Kidney tubule cell (primary cell): Measurements from ENCODE around the gene TASP1.
"Not testable (repeated sequence)": the region's sequence is repeated elsewhere in the genome, so short reads cannot be mapped to it uniquely, and the experiment has no call there.

ENCODE experiments used
- DNase-seq: peaks from one replicate; pipeline ENCODE4 v3.0.0-alpha.2; 2018; ENCODE audit warnings: low spot score

The TASP1 gene

GRCh38 chr20:13648291-13649228 lies 9.8 kb upstream of the TASP1 start:
- no peak for DNase-seq

DNA sequence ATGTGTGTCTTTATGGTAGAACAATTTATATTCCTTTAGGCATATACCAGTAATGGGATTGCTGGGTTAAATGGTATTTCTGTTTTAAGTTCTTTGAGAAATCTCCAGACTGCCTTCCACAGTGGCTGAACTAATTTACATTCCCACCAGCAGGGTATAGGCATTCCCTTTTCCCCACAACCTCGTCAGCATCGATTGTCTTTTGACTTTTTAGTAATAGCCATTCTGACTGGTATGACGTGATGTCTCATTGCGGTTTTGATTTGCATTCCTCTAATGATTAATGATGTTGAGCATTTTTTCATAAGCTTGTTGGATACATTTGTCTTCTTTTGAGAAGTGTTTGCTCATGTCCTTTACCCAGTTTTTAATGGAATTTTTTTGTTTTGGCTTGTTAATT lies 5.3 kb upstream of the TASP1 start:
- peak; percentile 25 for DNase-seq

- DNase-seq, result no peak
Measured at GRCh38 chr20:13639150-13639497, 392 bp upstream of the TASP1 start.

DNA sequence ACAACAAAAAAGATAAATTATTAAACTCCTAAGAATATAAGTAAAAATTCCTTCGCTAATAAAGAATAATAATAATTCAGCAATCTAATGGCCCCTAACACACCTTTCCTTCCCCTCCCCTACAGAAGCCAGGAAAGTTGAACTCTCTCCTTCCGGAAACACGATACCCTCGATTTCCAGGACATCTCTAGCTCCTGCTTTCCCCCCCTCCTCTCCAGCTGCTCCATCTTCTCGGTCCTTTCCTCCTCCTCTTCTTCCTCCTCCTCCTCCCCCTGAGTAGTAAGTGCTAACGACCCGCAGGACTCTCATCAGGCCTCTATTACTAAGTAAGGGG lies 603 bp downstream of the TASP1 start:
- peak; percentile 37 for DNase-seq

DNA sequence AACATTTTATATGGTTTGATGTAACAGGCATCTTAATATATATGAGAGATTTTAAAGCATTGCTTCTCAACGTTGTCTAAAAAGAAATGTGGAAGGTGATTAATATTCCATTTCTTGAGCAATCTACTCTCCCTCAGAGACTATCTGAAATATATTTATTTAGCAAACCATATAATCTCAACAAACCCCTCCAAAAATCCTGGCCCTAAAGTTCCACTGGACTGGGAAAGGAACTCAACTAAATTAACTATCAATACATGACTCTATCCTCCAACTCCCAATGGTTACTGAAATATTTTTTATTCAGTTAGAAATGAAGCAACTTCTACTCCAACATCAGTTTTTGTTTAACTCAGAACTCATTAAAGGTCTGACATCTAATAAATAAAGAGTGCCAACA lies 6.3 kb downstream of the TASP1 start:
- no peak for DNase-seq

DNA sequence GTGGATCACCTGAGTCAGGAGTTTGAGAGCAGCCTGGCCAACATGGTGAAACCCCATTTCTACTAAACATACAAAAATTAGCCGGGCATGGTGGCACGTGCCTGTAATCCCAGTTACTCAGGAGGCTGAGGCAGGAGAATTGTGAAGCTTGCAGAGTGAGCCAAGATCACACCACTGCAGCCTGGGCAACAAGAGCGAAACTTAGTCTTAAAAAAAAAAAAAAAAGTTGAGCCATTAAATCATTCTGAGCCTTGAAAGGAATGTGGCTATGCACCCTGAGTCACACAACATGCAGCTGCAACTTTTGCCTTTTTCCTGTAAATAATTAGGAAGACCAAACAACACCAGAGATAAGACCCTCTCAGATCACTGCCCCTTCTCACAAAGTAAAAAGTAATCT lies 11.2 kb downstream of the TASP1 start:
- DNase-seq, result peak; percentile 77

GRCh38 chr20:13626724-13627123 lies 12.0 kb downstream of the TASP1 start:
- DNase-seq, result no peak

GRCh38 chr20:13625304-13625979 lies 13.3 kb downstream of the TASP1 start:
- DNase-seq, result no peak

DNA sequence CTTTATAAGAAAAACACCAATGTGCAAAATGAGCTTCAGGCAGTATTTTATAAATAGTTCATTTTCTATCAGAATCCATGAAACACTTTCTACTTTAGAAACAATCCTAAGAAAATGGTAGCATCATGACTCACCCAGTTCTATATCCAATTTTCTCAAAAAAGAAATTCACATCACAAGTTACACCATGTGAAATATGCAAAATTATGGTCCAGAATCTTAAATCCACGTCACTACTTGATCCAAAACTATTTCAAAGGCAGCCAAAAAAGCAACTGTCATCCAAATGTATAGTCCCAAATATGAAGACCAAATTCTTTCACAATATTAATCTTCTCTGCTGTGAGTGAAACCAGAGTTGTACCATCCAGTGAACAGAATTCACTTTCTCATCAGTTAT lies 19.3 kb downstream of the TASP1 start:
- DNase-seq, result not testable (repeated sequence)

GRCh38 chr20:13618456-13618855 lies 20.3 kb downstream of the TASP1 start:
- not testable (repeated sequence) for DNase-seq

DNA sequence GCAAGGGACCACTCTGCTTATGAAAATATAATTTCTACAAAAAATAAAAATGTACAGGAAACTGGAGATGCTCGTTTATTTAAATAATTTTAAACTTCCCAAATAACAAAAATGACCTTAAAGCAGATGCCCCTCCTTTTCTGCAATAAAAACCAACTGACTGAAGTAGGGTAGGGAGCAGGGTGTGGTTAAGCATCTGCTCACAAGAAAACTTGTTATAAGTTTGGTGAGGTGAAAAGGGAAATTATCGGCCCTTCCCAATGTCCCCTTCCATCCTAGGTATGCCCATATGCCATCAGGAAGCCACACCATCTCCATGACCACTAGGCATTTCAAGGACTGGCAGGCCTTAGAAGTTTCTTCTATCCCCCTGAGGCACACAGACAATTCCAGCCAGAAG lies 21.1 kb downstream of the TASP1 start:
- not testable (repeated sequence) for DNase-seq

GRCh38 chr20:13616713-13617112 lies 22.0 kb downstream of the TASP1 start:
- not testable (repeated sequence) for DNase-seq

DNA sequence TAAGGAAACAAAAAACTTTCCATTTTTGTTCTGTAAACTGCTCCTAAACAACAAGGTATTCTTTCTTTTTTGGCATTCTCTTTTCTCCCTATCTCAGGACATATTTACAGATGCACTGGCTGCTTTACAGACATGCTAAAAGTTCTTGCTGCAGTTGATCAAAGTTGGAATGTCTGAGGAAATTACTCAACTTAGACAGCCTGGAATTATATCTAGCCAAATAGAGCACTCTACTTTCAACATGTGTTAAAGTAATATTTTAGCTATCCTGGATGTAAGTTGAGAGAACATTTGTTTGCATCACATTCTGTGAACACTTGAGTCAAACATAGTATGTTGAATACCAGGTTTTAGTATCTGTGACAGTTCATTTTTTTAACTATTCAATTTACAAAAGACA lies 24.8 kb downstream of the TASP1 start:
- no peak for DNase-seq

GRCh38 chr20:13611611-13612125 lies 27.1 kb downstream of the TASP1 start:
- DNase-seq, result no peak

DNA sequence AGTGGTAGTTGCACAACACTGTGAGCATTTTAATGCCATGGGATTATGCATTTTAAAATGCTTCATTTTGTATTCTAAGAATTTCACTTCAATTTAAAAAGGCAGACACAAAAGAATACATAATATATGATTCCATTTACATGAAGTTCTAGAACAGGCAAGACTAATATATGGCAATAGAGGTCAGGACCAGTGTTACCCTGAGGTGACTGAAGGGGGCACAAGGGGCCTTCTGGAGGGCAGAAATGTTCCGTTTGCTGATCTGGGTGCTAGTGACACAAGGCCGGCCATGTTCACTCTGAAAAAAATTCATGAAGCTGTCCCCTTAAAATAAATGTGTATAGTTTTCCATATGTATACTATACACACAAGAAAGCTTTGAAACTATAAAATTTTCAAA lies 28.5 kb downstream of the TASP1 start:
- no peak for DNase-seq

GRCh38 chr20:13608066-13608465 lies 30.7 kb downstream of the TASP1 start:
- DNase-seq, result no peak

DNA sequence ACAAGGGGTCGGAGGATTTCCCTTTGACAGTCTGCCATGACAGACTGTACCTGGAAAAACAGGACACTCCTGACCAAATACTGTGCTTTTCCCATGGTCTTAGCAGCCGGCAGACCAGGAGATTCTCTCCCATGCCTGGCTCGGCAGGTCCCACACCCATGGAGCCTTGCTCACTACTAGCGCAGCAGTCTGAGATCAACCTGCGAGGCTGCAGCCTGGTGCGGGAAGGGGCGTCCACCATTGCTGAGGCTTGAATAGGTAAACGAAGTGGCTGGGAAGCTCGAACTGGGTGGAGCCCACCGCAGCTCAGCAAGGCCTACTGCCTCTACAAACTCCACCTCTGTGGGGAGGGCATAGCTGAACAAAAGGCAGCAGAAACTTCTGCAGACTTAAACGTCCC lies 45.3 kb downstream of the TASP1 start:
- DNase-seq, result not testable (repeated sequence)

DNA sequence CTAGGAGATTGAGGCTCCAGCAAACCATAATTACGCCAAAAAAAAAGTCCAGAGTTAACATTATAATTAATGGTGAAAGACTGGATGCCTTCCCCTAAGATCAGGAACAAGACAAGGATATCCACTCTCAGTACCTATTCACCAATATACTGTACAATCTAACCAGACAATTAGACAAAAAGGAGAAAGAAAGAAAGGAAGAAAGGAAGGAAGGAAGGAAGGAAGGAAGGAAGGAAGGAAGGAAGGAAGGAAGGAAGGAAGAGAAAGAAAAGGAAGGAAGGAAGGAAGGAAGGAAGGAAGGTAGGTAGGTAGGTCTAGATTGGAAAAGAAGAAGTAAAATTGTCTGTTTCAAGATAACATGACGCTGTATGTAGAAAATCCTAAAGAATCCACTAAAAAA lies 50.7 kb downstream of the TASP1 start:
- DNase-seq, result no peak

DNA sequence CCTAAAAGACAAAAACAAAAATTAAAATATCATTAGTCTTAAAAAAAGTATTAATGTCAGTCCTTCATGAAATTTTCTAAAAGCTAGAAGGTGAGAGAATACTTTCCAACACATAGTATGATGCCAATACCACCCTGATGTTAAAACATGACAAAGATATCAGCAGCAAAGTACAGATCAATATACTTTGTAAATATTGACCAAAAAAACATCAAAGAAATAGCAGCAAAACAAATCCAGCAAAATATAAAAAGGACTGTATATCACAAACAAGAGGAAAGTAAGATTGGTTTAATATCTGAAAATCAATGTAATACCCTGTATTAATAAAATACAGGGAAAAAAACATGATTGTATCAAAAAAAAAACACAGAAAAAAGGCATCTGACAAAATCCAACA lies 51.4 kb downstream of the TASP1 start:
- no peak for DNase-seq

- DNase-seq, result no peak
Measured at GRCh38 chr20:13586133-13586532, 52.6 kb downstream of the TASP1 start.

GRCh38 chr20:13581451-13581850 lies 57.3 kb downstream of the TASP1 start:
- no peak for DNase-seq

- no peak for DNase-seq
Measured at GRCh38 chr20:13580707-13581106, 58.0 kb downstream of the TASP1 start.

DNA sequence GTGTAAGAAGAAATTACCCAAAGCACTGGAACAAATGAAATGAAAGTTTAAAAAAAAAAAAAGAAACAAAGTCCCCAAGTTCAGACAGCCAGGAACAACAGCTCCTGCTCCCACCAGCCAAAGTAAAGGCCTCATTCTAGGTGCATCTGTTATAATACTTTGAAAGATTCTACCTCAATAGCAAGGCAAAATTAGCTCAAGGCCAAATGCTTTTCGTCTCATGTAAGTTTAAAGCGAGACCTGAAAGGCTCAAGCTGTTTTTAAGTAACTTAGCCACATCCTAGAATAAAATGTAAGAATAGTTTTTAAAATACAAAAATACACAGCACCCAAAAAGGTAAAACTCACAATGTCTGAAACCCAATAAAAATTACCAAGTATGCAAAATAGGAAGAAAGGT lies 64.7 kb downstream of the TASP1 start:
- no peak for DNase-seq
